Myocyte (in vitro differentiated cells): Measurements from ENCODE around the gene SLC35E3. TPM values are rescaled to one million over a fixed set of nuclear protein-coding genes. Genes with fewer than 3 reads are reported as not detected.
A peak's percentile ranks its signal among the peaks of the same experiment; 100 is the strongest.
"Not testable (repeated sequence)": the region's sequence is repeated elsewhere in the genome, so short reads cannot be mapped to it uniquely, and the experiment has no call there.

Source experiments
- DNase-seq: peaks from one replicate; pipeline ENCODE4 v3.0.0-alpha.2; 2012; ENCODE audit warnings: low read depth
- total RNA-seq: library from RNA; depleted of rRNA; stranded (reverse); fragments of >200 nt; gene quantifications from 2 replicates; pipeline ENCODE4 v1.2.3, GENCODE V29; 2014

The SLC35E3 gene
- total RNA-seq, 1 donor from 2014 or later, result 4.2 TPM

- no peak for DNase-seq
Observed at GRCh38 chr12:68793975-68794652, 48.1 kb downstream of the SLC35E3 start.

GRCh38 chr12:68794653-68795251 is 48.8 kb downstream of the SLC35E3 start:
- no peak for DNase-seq

- DNase-seq, result peak; percentile 42
Observed at GRCh38 chr12:68796399-68796798, 50.4 kb downstream of the SLC35E3 start.

GRCh38 chr12:68798882-68799234 is 52.9 kb downstream of the SLC35E3 start:
- DNase-seq, result no peak

GRCh38 chr12:68800294-68800693 is 54.3 kb downstream of the SLC35E3 start:
- no peak for DNase-seq

- not testable (repeated sequence) for DNase-seq
Observed at GRCh38 chr12:68801124-68801523, 55.1 kb downstream of the SLC35E3 start.

- DNase-seq, result not testable (repeated sequence)
Observed at GRCh38 chr12:68802372-68802745, 56.4 kb downstream of the SLC35E3 start.

- not testable (repeated sequence) for DNase-seq
Observed at GRCh38 chr12:68802911-68803651, 57.1 kb downstream of the SLC35E3 start.

- no peak for DNase-seq
Observed at GRCh38 chr12:68803948-68804656, 58.1 kb downstream of the SLC35E3 start.

GRCh38 chr12:68804657-68805591 is 58.9 kb downstream of the SLC35E3 start:
- no peak for DNase-seq

GRCh38 chr12:68805592-68806120 is 59.7 kb downstream of the SLC35E3 start:
- DNase-seq, result no peak

- no peak for DNase-seq
Observed at GRCh38 chr12:68806488-68807237, 60.7 kb downstream of the SLC35E3 start.

- DNase-seq, result not testable (repeated sequence)
Observed at GRCh38 chr12:68807274-68807575, 61.2 kb downstream of the SLC35E3 start.

- DNase-seq, result peak; percentile 94
Observed at GRCh38 chr12:68807576-68808387, 61.8 kb downstream of the SLC35E3 start, which contains the start of gene MDM2. Gene MDM2 (plus strand): TSS chr12:68808177. CDS start chr12:68808478, 301 bp downstream.

GRCh38 chr12:68808388-68809189 is 62.6 kb downstream of the SLC35E3 start:
- DNase-seq, result peak; percentile 89

GRCh38 chr12:68809190-68810026 is 63.4 kb downstream of the SLC35E3 start:
- no peak for DNase-seq

GRCh38 chr12:68810027-68810389 is 64.0 kb downstream of the SLC35E3 start:
- not testable (repeated sequence) for DNase-seq
